Breast epithelium (tissue), 4 donors: ENCODE measurements around the gene KIAA0040. TPM values are rescaled to one million over a fixed set of nuclear protein-coding genes. Genes with fewer than 3 reads are reported as not detected.

Experiments
- DNase-seq, 2 donors: peaks; one replicate each; pipeline ENCODE4 v3.0.0-alpha.2; 2019; ENCODE audit warnings: low spot score in 2 of 2
- H3K27ac ChIP-seq, 2 donors: fragments of 200-600 bp; sonication (generic) in 1 of 2; one replicate each; pipeline ENCODE4 v1.5.1; 2016 to 2019; ENCODE audit warnings: mild to moderate bottlenecking in 1 of 2
- H3K27me3 ChIP-seq, 2 donors: fragments of 200-600 bp; sonication (generic) in 1 of 2; one replicate each; pipeline versions ENCODE4 v1.5.1 to v1.6.0; 2017 to 2019; ENCODE audit warnings: control low read depth in 1 of 2, mild to moderate bottlenecking in 1 of 2
- H3K36me3 ChIP-seq: fragments of 200-600 bp; one replicate; pipeline ENCODE4 v1.5.1; 2019
- H3K4me1 ChIP-seq, 2 donors: fragments of 200-600 bp; sonication (generic); one replicate each; pipeline ENCODE4 v1.5.1; 2016 to 2019; ENCODE audit warnings: control low read depth in 1 of 2
- H3K4me3 ChIP-seq, 3 donors: fragments of 200-600 bp; sonication (generic); 1 replicate in 2 of 3; 2 replicates in 1 of 3; pipeline ENCODE4 v1.5.1; 2016 to 2019; ENCODE audit warnings: mild to moderate bottlenecking in 3 of 3, moderate library complexity in 2 of 3
- H3K9me3 ChIP-seq, 2 donors: fragments of 200-600 bp; sonication (generic) in 1 of 2; one replicate each; pipeline ENCODE4 v1.5.1; 2016 to 2019; ENCODE audit warnings: control low read depth in 1 of 2
- CTCF ChIP-seq, 3 donors: fragments of 450-650 bp; IDR thresholded peaks; one replicate each; pipeline ENCODE4 v1.5.1; 2016 to 2017; ENCODE audit warnings: antibody characterized with exemption in 3 of 3, mild to moderate bottlenecking in 3 of 3, moderate library complexity in 3 of 3
- POLR2A ChIP-seq: fragments of 450-650 bp; IDR thresholded peaks from one replicate; pipeline ENCODE4 v1.6.1; 2016; ENCODE audit warnings: antibody characterized with exemption, mild to moderate bottlenecking, moderate library complexity
- POLR2AphosphoS5 ChIP-seq, 3 donors: sonication (generic); formaldehyde crosslinking; IDR thresholded peaks; one replicate each; pipeline ENCODE4 v1.6.1; 2017; ENCODE audit warnings: antibody characterized with exemption in 3 of 3
- intact Hi-C: fragments of 100-400 bp; cut with DNase I; formaldehyde crosslinking; loops from one replicate; pipeline ENCODE4 v1.15.1; 2023; ENCODE audit warnings: low total_unique reads
- total RNA-seq, 3 donors: library from RNA; depleted of rRNA; stranded (reverse); fragments of >200 nt; gene quantifications; one replicate each; pipeline ENCODE4 v1.1.0, GENCODE V29; 2016

Gene KIAA0040
- total RNA-seq, 3 donors from 2014 or later = 43.6 to 160 (median 56.9) TPM

- Histone ChIP-seq H3K4me1 (no peaks in the 10 kb centered on the region), H3K27ac (no peak overlapping the region), H3K4me3 (no peak overlapping the region)
Measured at GRCh38 chr1:175186433-175187160, 6.0 kb downstream of the KIAA0040 start.

GRCh38 chr1:175185903-175186302, 6.7 kb downstream of the KIAA0040 start:
- Histone ChIP-seq H3K9me3 (no peaks in the 10 kb centered on the region), H3K4me1 (no peaks in the 10 kb centered on the region), H3K4me3 (no peak overlapping the region), H3K27ac (no peak overlapping the region), H3K27me3 (no peaks in the 10 kb centered on the region), H3K36me3 (no peaks in the 10 kb centered on the region)
- no peak for DNase-seq
- TF ChIP-seq POLR2AphosphoS5 (IDR thresholded peaks at IDR 0.05) (no peak), POLR2A (no peak), CTCF (IDR thresholded peaks at IDR 0.05) (no peak)
- intact Hi-C loops = no loop called here

More at GRCh38 chr1:175186433-175187160, 6.0 kb downstream of the KIAA0040 start:
- H3K9me3 ChIP-seq = no peaks in the 10 kb centered on the region
- intact Hi-C loops = no loop called here
- H3K27me3 ChIP-seq = no peaks in the 10 kb centered on the region
- no peaks in the 10 kb centered on the region for H3K36me3 ChIP-seq
- no peak for TF ChIP-seq CTCF (IDR thresholded peaks at IDR 0.05)
- no peak for TF ChIP-seq POLR2AphosphoS5 (IDR thresholded peaks at IDR 0.05)
- TF ChIP-seq POLR2A = no peak
- DNase-seq = no peak

GRCh38 chr1:175183586-175183985, 9.0 kb downstream of the KIAA0040 start:
- no peaks in the 10 kb centered on the region for H3K9me3 ChIP-seq
- DNase-seq = no peak
- H3K27me3 ChIP-seq = no peaks in the 10 kb centered on the region
- H3K4me1 ChIP-seq = no peaks in the 10 kb centered on the region
- H3K4me3 ChIP-seq = no peak overlapping the region
- H3K27ac ChIP-seq = no peak overlapping the region
- TF ChIP-seq CTCF (IDR thresholded peaks at IDR 0.05) (no peak), POLR2A (no peak), POLR2AphosphoS5 (IDR thresholded peaks at IDR 0.05) (no peak)
- H3K36me3 ChIP-seq = no peaks in the 10 kb centered on the region
- intact Hi-C loops = no loop called here

- no peaks in the 10 kb centered on the region for H3K4me1 ChIP-seq
- no peak overlapping the region for H3K4me3 ChIP-seq
- no peaks in the 10 kb centered on the region for H3K9me3 ChIP-seq
- TF ChIP-seq POLR2A (no peak), POLR2AphosphoS5 (IDR thresholded peaks at IDR 0.05) (no peak), CTCF (IDR thresholded peaks at IDR 0.05) (no peak)
- DNase-seq = no peak
- intact Hi-C loops = no loop called here
- H3K27ac ChIP-seq = peak overlapping the region in 1 of 2 donors; percentile 26
- no peaks in the 10 kb centered on the region for H3K27me3 ChIP-seq
- H3K36me3 ChIP-seq = no peaks in the 10 kb centered on the region
Measured at GRCh38 chr1:175182201-175182746, 10.3 kb downstream of the KIAA0040 start.

- peak overlapping the region; percentile 30 to 35 for H3K27ac ChIP-seq
- intact Hi-C loops = no loop called here
- no peaks in the 10 kb centered on the region for H3K9me3 ChIP-seq
- TF ChIP-seq POLR2AphosphoS5 (IDR thresholded peaks at IDR 0.05) (no peak), POLR2A (no peak), CTCF (IDR thresholded peaks at IDR 0.05) (no peak)
- no peaks in the 10 kb centered on the region for H3K27me3 ChIP-seq
- no peaks in the 10 kb centered on the region for H3K4me1 ChIP-seq
- H3K36me3 ChIP-seq = no peaks in the 10 kb centered on the region
- no peak overlapping the region for H3K4me3 ChIP-seq
- no peak for DNase-seq
Measured at GRCh38 chr1:175179837-175180590, 12.6 kb downstream of the KIAA0040 start.
